Measurements from ENCODE around the gene IMP4. TPM values are rescaled to one million over a fixed set of nuclear protein-coding genes. Genes with fewer than 3 reads are reported as not detected.

IMP4 gene
- total and polyA plus RNA-seq, 4 donors = 31.7 to 95.5 (median 61.2) TPM

DNA sequence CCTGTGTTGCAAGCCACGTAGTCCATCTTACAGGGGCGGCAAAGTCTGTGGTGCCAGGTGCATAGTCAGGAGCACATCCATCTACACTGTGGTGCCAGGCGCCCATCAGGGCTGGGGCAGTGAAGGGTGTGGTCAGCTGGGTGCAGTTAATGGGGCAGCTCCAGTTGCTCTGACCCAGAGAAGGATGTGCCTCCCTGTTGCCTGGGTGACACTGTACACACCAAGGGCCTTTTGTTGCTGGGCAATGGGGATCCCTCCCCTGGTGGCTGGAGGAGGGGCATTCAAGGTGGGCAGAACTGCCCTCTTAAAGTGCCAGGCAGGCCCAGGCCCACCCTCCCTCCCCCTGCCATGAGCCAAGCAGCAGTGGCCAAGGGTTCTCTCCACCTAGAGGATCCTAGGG lies 28.3 kb upstream of the IMP4 start:
- TF ChIP-seq TAF1 (conservative IDR thresholded peaks at IDR 0.05) (no peak), HNF4A (conservative IDR thresholded peaks at IDR 0.05) (no peak), FOXA2 (IDR thresholded peaks at IDR 0.05) (no peak)
- WGBS = 94% methylated on average over 3 of the region's 3 CpGs

DNA sequence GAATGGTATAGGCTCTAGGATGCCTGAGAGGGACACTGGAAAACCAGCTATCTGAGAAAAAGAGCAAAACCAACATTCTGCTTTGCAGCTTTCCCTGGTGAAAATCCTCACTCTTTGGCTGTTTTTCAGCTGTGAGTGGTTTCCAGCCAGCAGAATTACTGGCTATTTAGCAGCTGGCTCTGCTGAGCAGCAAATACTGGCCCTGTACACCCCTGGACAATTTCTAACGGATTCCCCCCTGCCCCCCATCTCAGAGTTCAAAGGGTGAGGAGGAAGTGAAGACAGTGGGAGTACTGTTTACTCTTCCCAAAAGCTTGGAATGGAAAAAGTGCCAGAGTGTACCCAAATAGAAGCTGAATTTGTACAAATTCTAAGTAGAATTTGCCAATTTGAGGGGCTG lies 26.1 kb upstream of the IMP4 start:
- no peak for TF ChIP-seq RAD21 (IDR thresholded peaks at IDR 0.05)
- TF ChIP-seq TAF1 (conservative IDR thresholded peaks at IDR 0.05) = no peak
- no peak for TF ChIP-seq RXRA (IDR thresholded peaks at IDR 0.05)
- TF ChIP-seq SP1 (IDR thresholded peaks at IDR 0.05) = no peak
- TF ChIP-seq, protein P1, sequence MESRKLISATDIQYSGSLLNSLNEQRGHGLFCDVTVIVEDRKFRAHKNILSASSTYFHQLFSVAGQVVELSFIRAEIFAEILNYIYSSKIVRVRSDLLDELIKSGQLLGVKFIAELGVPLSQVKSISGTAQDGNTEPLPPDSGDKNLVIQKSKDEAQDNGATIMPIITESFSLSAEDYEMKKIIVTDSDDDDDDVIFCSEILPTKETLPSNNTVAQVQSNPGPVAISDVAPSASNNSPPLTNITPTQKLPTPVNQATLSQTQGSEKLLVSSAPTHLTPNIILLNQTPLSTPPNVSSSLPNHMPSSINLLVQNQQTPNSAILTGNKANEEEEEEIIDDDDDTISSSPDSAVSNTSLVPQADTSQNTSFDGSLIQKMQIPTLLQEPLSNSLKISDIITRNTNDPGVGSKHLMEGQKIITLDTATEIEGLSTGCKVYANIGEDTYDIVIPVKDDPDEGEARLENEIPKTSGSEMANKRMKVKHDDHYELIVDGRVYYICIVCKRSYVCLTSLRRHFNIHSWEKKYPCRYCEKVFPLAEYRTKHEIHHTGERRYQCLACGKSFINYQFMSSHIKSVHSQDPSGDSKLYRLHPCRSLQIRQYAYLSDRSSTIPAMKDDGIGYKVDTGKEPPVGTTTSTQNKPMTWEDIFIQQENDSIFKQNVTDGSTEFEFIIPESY (IDR thresholded peaks at IDR 0.05) = no peak
- TF ChIP-seq EGR1 (IDR thresholded peaks at IDR 0.05; ENCODE audit: low read depth in 2 of 2) = no peak
- TF ChIP-seq, protein P2, sequence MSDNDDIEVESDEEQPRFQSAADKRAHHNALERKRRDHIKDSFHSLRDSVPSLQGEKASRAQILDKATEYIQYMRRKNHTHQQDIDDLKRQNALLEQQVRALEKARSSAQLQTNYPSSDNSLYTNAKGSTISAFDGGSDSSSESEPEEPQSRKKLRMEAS (IDR thresholded peaks at IDR 0.05) = no peak
- TF ChIP-seq FOXA2 (IDR thresholded peaks at IDR 0.05) = no peak
- no peak for TF ChIP-seq HNF4G (IDR thresholded peaks at IDR 0.05)
- no peak for TF ChIP-seq JUND (IDR thresholded peaks at IDR 0.05)
- TF ChIP-seq, protein P3, sequence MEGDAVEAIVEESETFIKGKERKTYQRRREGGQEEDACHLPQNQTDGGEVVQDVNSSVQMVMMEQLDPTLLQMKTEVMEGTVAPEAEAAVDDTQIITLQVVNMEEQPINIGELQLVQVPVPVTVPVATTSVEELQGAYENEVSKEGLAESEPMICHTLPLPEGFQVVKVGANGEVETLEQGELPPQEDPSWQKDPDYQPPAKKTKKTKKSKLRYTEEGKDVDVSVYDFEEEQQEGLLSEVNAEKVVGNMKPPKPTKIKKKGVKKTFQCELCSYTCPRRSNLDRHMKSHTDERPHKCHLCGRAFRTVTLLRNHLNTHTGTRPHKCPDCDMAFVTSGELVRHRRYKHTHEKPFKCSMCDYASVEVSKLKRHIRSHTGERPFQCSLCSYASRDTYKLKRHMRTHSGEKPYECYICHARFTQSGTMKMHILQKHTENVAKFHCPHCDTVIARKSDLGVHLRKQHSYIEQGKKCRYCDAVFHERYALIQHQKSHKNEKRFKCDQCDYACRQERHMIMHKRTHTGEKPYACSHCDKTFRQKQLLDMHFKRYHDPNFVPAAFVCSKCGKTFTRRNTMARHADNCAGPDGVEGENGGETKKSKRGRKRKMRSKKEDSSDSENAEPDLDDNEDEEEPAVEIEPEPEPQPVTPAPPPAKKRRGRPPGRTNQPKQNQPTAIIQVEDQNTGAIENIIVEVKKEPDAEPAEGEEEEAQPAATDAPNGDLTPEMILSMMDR (IDR thresholded peaks at IDR 0.05; ENCODE audit: low read depth, low read length, missing input control) = no peak
- TF ChIP-seq, protein P4, sequence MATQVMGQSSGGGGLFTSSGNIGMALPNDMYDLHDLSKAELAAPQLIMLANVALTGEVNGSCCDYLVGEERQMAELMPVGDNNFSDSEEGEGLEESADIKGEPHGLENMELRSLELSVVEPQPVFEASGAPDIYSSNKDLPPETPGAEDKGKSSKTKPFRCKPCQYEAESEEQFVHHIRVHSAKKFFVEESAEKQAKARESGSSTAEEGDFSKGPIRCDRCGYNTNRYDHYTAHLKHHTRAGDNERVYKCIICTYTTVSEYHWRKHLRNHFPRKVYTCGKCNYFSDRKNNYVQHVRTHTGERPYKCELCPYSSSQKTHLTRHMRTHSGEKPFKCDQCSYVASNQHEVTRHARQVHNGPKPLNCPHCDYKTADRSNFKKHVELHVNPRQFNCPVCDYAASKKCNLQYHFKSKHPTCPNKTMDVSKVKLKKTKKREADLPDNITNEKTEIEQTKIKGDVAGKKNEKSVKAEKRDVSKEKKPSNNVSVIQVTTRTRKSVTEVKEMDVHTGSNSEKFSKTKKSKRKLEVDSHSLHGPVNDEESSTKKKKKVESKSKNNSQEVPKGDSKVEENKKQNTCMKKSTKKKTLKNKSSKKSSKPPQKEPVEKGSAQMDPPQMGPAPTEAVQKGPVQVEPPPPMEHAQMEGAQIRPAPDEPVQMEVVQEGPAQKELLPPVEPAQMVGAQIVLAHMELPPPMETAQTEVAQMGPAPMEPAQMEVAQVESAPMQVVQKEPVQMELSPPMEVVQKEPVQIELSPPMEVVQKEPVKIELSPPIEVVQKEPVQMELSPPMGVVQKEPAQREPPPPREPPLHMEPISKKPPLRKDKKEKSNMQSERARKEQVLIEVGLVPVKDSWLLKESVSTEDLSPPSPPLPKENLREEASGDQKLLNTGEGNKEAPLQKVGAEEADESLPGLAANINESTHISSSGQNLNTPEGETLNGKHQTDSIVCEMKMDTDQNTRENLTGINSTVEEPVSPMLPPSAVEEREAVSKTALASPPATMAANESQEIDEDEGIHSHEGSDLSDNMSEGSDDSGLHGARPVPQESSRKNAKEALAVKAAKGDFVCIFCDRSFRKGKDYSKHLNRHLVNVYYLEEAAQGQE (IDR thresholded peaks at IDR 0.05) = no peak
- no peak for TF ChIP-seq GABPA (IDR thresholded peaks at IDR 0.05 in 1 of 2, conservative IDR thresholded peaks at IDR 0.05 in 1 of 2)
- TF ChIP-seq YY1 (IDR thresholded peaks at IDR 0.05) = no peak
- 8% methylated on average over 1 of the region's 1 CpG for WGBS

More for the DNA sequence above, 28.3 kb upstream of the IMP4 start:
- Histone ChIP-seq H3K4me3 (ENCODE audit: low read depth in 1 of 3, low read length in 3 of 3) (no peak overlapping the region), H3K36me3 (ENCODE audit: control insufficient read depth in 4 of 4, insufficient read depth in 3 of 4, low read depth in 1 of 4, low read length in 3 of 4) (no peaks in the 10 kb centered on the region), H3K9ac (ENCODE audit: low read depth in 1 of 2, low read length in 2 of 2) (no peak overlapping the region), H3K9me3 (ENCODE audit: control insufficient read depth in 4 of 4, low read length in 3 of 4) (no peaks in the 10 kb centered on the region), H3K4me1 (ENCODE audit: control insufficient read depth in 4 of 4, insufficient read depth in 4 of 4, low read length in 3 of 4) (peaks cover 0 to 6% (median 0%) of the 10 kb centered on the region in 4 donors), H3K27ac (ENCODE audit: low read depth in 1 of 2, low read length in 2 of 2) (no peak overlapping the region), H3K27me3 (ENCODE audit: control insufficient read depth in 4 of 4, insufficient read depth in 4 of 4, low read length in 3 of 4) (no peaks in the 10 kb centered on the region)
- DNase-seq (ENCODE audit: low spot score) = no peak

More for the DNA sequence above, 26.1 kb upstream of the IMP4 start:
- Histone ChIP-seq H3K4me1 (ENCODE audit: control insufficient read depth in 4 of 4, insufficient read depth in 4 of 4, low read length in 3 of 4) (no peaks in the 10 kb centered on the region), H3K27ac (ENCODE audit: low read depth in 1 of 2, low read length in 2 of 2) (no peak overlapping the region), H3K9ac (ENCODE audit: low read depth in 1 of 2, low read length in 2 of 2) (no peak overlapping the region), H3K4me3 (ENCODE audit: low read depth in 1 of 3, low read length in 3 of 3) (no peak overlapping the region), H3K36me3 (ENCODE audit: control insufficient read depth in 4 of 4, insufficient read depth in 3 of 4, low read depth in 1 of 4, low read length in 3 of 4) (no peaks in the 10 kb centered on the region), H3K9me3 (ENCODE audit: control insufficient read depth in 4 of 4, low read length in 3 of 4) (no peaks in the 10 kb centered on the region), H3K27me3 (ENCODE audit: control insufficient read depth in 4 of 4, insufficient read depth in 4 of 4, low read length in 3 of 4) (no peaks in the 10 kb centered on the region)
- DNase-seq (ENCODE audit: low spot score) = no peak
